Right lobe of liver (tissue), 4 donors: ENCODE results near the gene TTC7B.

Experiments
- CTCF ChIP-seq, 4 donors: fragments of 200-600 bp in 3 of 4; fragments of 450-650 bp in 1 of 4; IDR thresholded peaks; one replicate each; pipeline versions ENCODE4 v1.5.1 to v1.8.0; 2016 to 2022; ENCODE audit warnings: antibody characterized with exemption in 4 of 4, mild to moderate bottlenecking in 2 of 4
- POLR2A ChIP-seq: fragments of 450-650 bp; IDR thresholded peaks from one replicate; pipeline ENCODE4 v1.6.1; 2017; ENCODE audit warnings: antibody characterized with exemption, mild to moderate bottlenecking
- donor health status: DM: no; HTN: no; CAD: no.
- donor health status: DM: no; HTN: no; CAD: no.
- donor health status: DM: no; HTN: yes; CAD: no.

GRCh38 chr14:90580377-90581335 is 235.6 kb downstream of the TTC7B start:
- TF ChIP-seq CTCF (IDR thresholded peaks at IDR 0.05) (no peak), POLR2A (no peak)
